HG02852 (cell line): ENCODE measurements around the gene SBF2.
"Not testable (repeated sequence)": the region's sequence is repeated elsewhere in the genome, so short reads cannot be mapped to it uniquely, and the experiment has no call there.

Source experiments
- ATAC-seq: cut with Tn5 transposase; IDR thresholded peaks from one replicate; pipeline ENCODE4 v1.9.1; 2021; ENCODE audit warnings: mild to moderate bottlenecking, moderate library complexity; ENCODE audit not compliant: unreplicated experiment

SBF2 gene

GRCh38 chr11:9759519-9760192 lies 534.4 kb downstream of the SBF2 start:
- ATAC-seq = peak; percentile 35

GRCh38 chr11:9758637-9759518 lies 535.1 kb downstream of the SBF2 start:
- ATAC-seq = peak; percentile 33

- ATAC-seq = peak; percentile 56
Observed at GRCh38 chr11:9757809-9758636, 536.0 kb downstream of the SBF2 start.

- no peak for ATAC-seq
Observed at GRCh38 chr11:9756878-9757277, 537.1 kb downstream of the SBF2 start.

- ATAC-seq = no peak
Observed at GRCh38 chr11:9756461-9756860, 537.6 kb downstream of the SBF2 start.

GRCh38 chr11:9755561-9756185 lies 538.3 kb downstream of the SBF2 start:
- no peak for ATAC-seq

- ATAC-seq = no peak
Observed at GRCh38 chr11:9754010-9754471, 540.0 kb downstream of the SBF2 start.

GRCh38 chr11:9753021-9753420 lies 541.0 kb downstream of the SBF2 start:
- no peak for ATAC-seq

- ATAC-seq = no peak
Observed at GRCh38 chr11:9752091-9752490, 541.9 kb downstream of the SBF2 start.

- ATAC-seq = no peak
Observed at GRCh38 chr11:9750551-9750950, 543.5 kb downstream of the SBF2 start.

- ATAC-seq = peak; percentile 63
Observed at GRCh38 chr11:9748361-9748970, 545.6 kb downstream of the SBF2 start.

GRCh38 chr11:9747828-9748227 lies 546.2 kb downstream of the SBF2 start:
- no peak for ATAC-seq

- ATAC-seq = no peak
Observed at GRCh38 chr11:9747229-9747628, 546.8 kb downstream of the SBF2 start.

- ATAC-seq = peak; percentile 58
Observed at GRCh38 chr11:9745411-9746211, 548.4 kb downstream of the SBF2 start.

- ATAC-seq = not testable (repeated sequence)
Observed at GRCh38 chr11:9743512-9743911, 550.5 kb downstream of the SBF2 start.

- no peak for ATAC-seq
Observed at GRCh38 chr11:9741260-9741659, 552.8 kb downstream of the SBF2 start.

GRCh38 chr11:9740202-9740883 lies 553.7 kb downstream of the SBF2 start:
- ATAC-seq = no peak

- ATAC-seq = peak; percentile 64
Observed at GRCh38 chr11:9739123-9739900, 554.7 kb downstream of the SBF2 start.
